C4-2B (cell line): ENCODE results near the gene CMBL.

ENCODE experiments used
- CTCF ChIP-seq: fragments of 450-650 bp; conservative IDR thresholded peaks from 2 replicates; pipeline ENCODE4 v1.5.1; 2017; ENCODE audit warnings: mild to moderate bottlenecking
- ZFX ChIP-seq: fragments of 450-650 bp; IDR thresholded peaks from 2 replicates; pipeline ENCODE4 v1.6.1; 2017

DNA sequence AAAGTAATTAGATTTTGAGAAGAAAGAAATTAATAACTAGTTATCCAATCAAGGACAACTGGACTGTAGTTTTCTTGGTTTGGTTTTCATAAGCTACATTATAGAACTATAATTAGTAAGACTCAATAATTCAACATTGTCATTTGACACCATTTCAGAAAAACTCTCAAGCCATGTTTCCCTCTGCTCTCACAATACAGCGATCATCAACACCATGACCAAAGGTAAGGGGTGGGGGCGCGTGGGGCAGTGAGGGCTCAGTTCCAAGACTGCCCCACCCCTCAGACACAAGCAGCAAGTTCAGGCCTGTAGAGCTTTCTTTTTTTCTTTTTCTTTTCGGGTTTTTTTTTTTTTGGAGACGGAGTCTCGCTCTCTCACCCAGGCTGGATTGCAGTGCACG, 6.4 kb downstream of the CMBL start:
- TF ChIP-seq CTCF: no peak
- no peak for TF ChIP-seq ZFX
